ENCODE data around the gene MYRIP. TPM values are rescaled to one million over a fixed set of nuclear protein-coding genes. Genes with fewer than 3 reads are reported as not detected.
"Not testable (repeated sequence)": the region's sequence is repeated elsewhere in the genome, so short reads cannot be mapped to it uniquely, and the experiment has no call there.

The MYRIP gene
- total and polyA plus RNA-seq, 4 experiments from 2014 or later, result not detected

DNA sequence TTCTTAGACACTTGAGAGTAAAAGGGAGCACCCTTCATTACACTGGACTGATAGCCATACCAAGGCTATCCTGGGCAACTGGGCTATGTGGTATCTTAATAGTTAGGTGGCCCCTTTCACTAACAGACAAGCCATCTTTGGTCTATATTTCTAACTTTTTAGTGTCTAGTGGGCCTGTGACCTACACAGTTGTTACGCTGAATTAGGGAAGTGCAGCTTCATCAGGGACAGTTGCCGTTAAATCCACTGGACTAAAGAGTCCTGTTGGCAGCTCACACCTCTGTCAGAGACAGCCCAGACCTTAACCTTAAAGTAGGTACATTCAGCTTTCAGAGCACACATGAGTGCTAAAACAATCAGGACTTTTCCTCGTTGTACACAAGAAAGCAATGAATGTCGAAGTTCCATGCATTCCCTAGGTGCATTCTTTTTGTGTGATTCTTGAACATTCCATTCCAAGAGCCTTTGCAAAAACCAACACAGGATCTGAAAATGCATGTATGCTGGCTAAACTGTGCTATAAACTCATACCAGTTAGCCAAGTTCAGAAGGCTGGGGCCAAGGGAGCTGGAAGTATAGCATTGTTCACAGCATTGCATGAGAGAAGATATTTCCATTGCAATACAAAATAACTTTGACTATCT is 269.9 kb downstream of the MYRIP start:
- H3K9me3 Mint-ChIP-seq, result peaks cover 0 to 5% (median 4%) of the 10 kb centered on the region in 8 donors
- no peaks in the 10 kb centered on the region for H3K4me1 ChIP-seq (ENCODE audit: insufficient read depth, low read length)
- ChIA-PET CTCF (ENCODE audit: partially characterized antibody) (no interaction called here), POLR2A (ENCODE audit: partially characterized antibody) (no interaction called here)
- H3K27ac ChIP-seq (ENCODE audit: low read depth, low read length), result no peak overlapping the region
- H3K4me3 ChIP-seq (ENCODE audit: low read length in 2 of 2), result no peak overlapping the region
- H3K27me3 ChIP-seq (ENCODE audit: insufficient read depth, low read length), result no peaks in the 10 kb centered on the region
- no peaks in the 10 kb centered on the region for H3K36me3 ChIP-seq (ENCODE audit: insufficient read depth, low read length)
- H3K4me1 Mint-ChIP-seq, result no peaks in the 10 kb centered on the region
- H3K9me3 ChIP-seq (ENCODE audit: control insufficient read depth in 1 of 2, low read length in 2 of 2), result no peaks in the 10 kb centered on the region
- no peak overlapping the region for H3K4me3 Mint-ChIP-seq
- peaks cover 0 to 4% of the 10 kb centered on the region in 2 donors for H3K27me3 Mint-ChIP-seq
- intact Hi-C loops (cut with micrococcal nuclease), result no loop called here
- H3K27ac Mint-ChIP-seq, result no peak overlapping the region
- no peak for DNase-seq
- H3K36me3 Mint-ChIP-seq, result no peaks in the 10 kb centered on the region

DNA sequence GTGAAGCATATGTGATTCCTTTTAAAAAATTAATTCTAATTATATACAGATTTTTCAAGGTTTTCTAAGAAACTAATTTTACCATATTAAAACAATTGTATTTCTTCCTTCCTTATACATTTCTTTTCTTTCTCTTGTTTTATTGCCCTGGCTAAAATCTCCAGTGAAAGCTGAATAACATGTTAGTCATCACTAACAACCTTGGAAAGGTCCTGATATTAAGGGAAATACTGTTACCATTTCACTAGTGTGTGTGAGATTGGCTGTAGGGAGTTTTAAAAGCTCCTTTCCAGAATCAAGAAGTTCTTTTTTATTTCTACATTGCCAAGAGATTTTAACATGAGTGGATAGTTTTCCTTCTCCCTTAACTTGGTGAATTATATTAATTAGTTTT is 270.4 kb downstream of the MYRIP start:
- Histone ChIP-seq H3K36me3 (ENCODE audit: insufficient read depth, low read length) (no peaks in the 10 kb centered on the region), H3K9me3 (ENCODE audit: control insufficient read depth in 1 of 2, low read length in 2 of 2) (no peaks in the 10 kb centered on the region), H3K27ac (ENCODE audit: low read depth, low read length) (no peak overlapping the region), H3K27me3 (ENCODE audit: insufficient read depth, low read length) (no peaks in the 10 kb centered on the region), H3K4me3 (ENCODE audit: low read length in 2 of 2) (no peak overlapping the region), H3K4me1 (ENCODE audit: insufficient read depth, low read length) (no peaks in the 10 kb centered on the region)
- intact Hi-C loops (cut with micrococcal nuclease), result no loop called here
- CTCF ChIA-PET (ENCODE audit: partially characterized antibody), result no interaction called here
- Mint-ChIP-seq H3K4me3 (no peak overlapping the region), H3K9me3 (peaks cover 0 to 5% (median 4%) of the 10 kb centered on the region in 8 donors), H3K4me1 (no peaks in the 10 kb centered on the region), H3K27ac (no peak overlapping the region), H3K27me3 (peaks cover 0 to 3% of the 10 kb centered on the region in 2 donors), H3K36me3 (no peaks in the 10 kb centered on the region)
- POLR2A ChIA-PET (ENCODE audit: partially characterized antibody), result no interaction called here
- DNase-seq, result no peak

- H3K27me3 ChIP-seq (ENCODE audit: insufficient read depth, low read length), result no peaks in the 10 kb centered on the region
- intact Hi-C loops (cut with micrococcal nuclease), result no loop called here
- DNase-seq, result no peak
- H3K27me3 Mint-ChIP-seq, result peaks cover 0 to 3% of the 10 kb centered on the region in 2 donors
- no peak overlapping the region for H3K27ac Mint-ChIP-seq
- H3K4me1 ChIP-seq (ENCODE audit: insufficient read depth, low read length), result no peaks in the 10 kb centered on the region
- no peak overlapping the region for H3K27ac ChIP-seq (ENCODE audit: low read depth, low read length)
- H3K36me3 ChIP-seq (ENCODE audit: insufficient read depth, low read length), result no peaks in the 10 kb centered on the region
- POLR2A ChIA-PET (ENCODE audit: partially characterized antibody), result no interaction called here
- H3K36me3 Mint-ChIP-seq, result no peaks in the 10 kb centered on the region
- H3K9me3 Mint-ChIP-seq, result peaks cover 0 to 5% (median 4%) of the 10 kb centered on the region in 8 donors
- CTCF ChIA-PET (ENCODE audit: partially characterized antibody), result no interaction called here
- H3K4me3 ChIP-seq (ENCODE audit: low read length in 2 of 2), result no peak overlapping the region
- H3K4me1 Mint-ChIP-seq, result no peaks in the 10 kb centered on the region
- H3K4me3 Mint-ChIP-seq, result no peak overlapping the region
- no peaks in the 10 kb centered on the region for H3K9me3 ChIP-seq (ENCODE audit: control insufficient read depth in 1 of 2, low read length in 2 of 2)
Observed at GRCh38 chr3:40083066-40083465, 273.7 kb downstream of the MYRIP start.

DNA sequence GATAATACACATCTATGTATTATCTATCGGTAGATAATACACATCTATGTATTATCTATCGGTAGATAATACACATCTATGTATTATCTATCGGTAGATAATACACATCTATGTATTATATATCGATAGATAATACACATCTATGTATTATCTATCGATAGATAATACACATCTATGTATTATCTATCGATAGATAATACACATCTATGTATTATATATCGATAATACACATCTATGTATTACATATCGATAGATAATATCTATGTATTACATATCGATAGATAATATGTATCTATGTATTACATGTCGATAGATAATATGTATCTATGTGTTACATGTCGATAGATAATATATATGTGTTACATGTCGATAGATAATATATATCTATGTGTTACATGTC is 275.0 kb downstream of the MYRIP start:
- H3K4me3 Mint-ChIP-seq; H3K27ac Mint-ChIP-seq; POLR2A ChIA-PET (ENCODE audit: partially characterized antibody); H3K27me3 ChIP-seq (ENCODE audit: insufficient read depth, low read length); DNase-seq; H3K36me3 Mint-ChIP-seq; H3K9me3 ChIP-seq (ENCODE audit: control insufficient read depth in 1 of 2, low read length in 2 of 2); H3K4me3 ChIP-seq (ENCODE audit: low read length in 2 of 2); intact Hi-C loops (cut with micrococcal nuclease); H3K27ac ChIP-seq (ENCODE audit: low read depth, low read length); H3K9me3 Mint-ChIP-seq; H3K27me3 Mint-ChIP-seq; H3K36me3 ChIP-seq (ENCODE audit: insufficient read depth, low read length); CTCF ChIA-PET (ENCODE audit: partially characterized antibody); H3K4me1 ChIP-seq (ENCODE audit: insufficient read depth, low read length); H3K4me1 Mint-ChIP-seq: not testable (repeated sequence)

DNA sequence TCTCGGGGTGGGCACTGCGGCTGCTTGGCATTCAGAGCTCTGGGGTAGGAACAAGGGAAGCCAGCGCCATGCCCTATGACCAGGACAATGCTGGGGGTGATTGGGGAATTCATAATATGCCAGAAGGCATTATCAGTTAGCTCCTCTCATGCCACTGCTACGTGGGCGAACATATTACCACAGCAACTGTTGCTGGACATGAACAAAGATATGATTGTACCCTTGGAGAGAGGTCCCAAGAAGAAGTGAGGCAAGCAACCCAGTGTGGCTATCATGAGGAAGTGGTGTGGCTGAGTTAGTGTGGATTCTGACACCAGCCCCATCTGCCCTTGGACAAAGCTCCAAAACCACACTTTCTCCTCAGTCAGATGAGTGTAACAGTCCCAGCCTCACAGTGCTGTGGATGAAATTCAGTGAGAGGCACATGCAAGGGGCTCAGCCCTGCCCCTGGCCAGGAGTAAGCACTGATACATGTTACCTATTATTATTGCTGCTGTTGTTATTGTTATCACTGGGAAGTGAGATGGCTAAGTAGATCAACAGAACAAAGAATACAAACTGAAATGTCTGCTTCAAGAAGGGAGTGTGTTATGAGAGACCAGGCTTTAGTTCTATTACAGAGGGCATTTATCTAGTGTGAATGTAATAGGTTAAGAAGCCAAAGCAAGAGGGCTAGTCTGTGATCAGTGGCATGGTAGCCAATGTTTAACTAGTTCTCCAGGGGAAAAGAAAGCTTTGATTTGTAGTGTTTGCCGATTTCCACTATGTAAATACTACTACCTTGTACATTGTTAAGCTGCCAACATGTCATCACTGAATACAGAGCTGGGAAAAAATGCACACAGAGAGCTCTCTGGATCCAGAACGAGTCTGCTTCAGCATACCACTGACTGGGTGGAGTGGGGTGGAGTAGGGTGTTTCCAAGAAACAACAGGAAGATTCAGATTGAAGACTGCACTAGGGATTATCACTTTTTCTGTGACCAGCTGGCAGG is 277.8 kb downstream of the MYRIP start:
- POLR2A ChIA-PET (ENCODE audit: partially characterized antibody), result no interaction called here
- intact Hi-C loops (cut with micrococcal nuclease), result no loop called here
- no peaks in the 10 kb centered on the region for H3K36me3 ChIP-seq (ENCODE audit: insufficient read depth, low read length)

GRCh38 chr3:40088527-40089170 is 279.2 kb downstream of the MYRIP start:
- H3K9me3 ChIP-seq (ENCODE audit: control insufficient read depth in 1 of 2, low read length in 2 of 2), result no peaks in the 10 kb centered on the region
- Mint-ChIP-seq H3K4me3 (no peak overlapping the region), H3K9me3 (no peaks in the 10 kb centered on the region), H3K36me3 (no peaks in the 10 kb centered on the region), H3K4me1 (no peaks in the 10 kb centered on the region), H3K27me3 (no peaks in the 10 kb centered on the region), H3K27ac (no peak overlapping the region)
- intact Hi-C loops (cut with micrococcal nuclease), result no loop called here
- no peak overlapping the region for H3K4me3 ChIP-seq (ENCODE audit: low read length in 2 of 2)
- no peaks in the 10 kb centered on the region for H3K27me3 ChIP-seq (ENCODE audit: insufficient read depth, low read length)
- no peak for DNase-seq
- H3K27ac ChIP-seq (ENCODE audit: low read depth, low read length), result no peak overlapping the region
- H3K36me3 ChIP-seq (ENCODE audit: insufficient read depth, low read length), result no peaks in the 10 kb centered on the region
- H3K4me1 ChIP-seq (ENCODE audit: insufficient read depth, low read length), result no peaks in the 10 kb centered on the region
- POLR2A ChIA-PET (ENCODE audit: partially characterized antibody), result no interaction called here
- CTCF ChIA-PET (ENCODE audit: partially characterized antibody), result no interaction called here

More for the DNA sequence above, 277.8 kb downstream of the MYRIP start:
- H3K27me3 Mint-ChIP-seq, result no peaks in the 10 kb centered on the region
- no peaks in the 10 kb centered on the region for H3K9me3 ChIP-seq (ENCODE audit: control insufficient read depth in 1 of 2, low read length in 2 of 2)
- H3K9me3 Mint-ChIP-seq, result peaks cover 0 to 4% (median 0%) of the 10 kb centered on the region in 8 donors
- H3K4me3 Mint-ChIP-seq, result no peak overlapping the region
- no peaks in the 10 kb centered on the region for H3K27me3 ChIP-seq (ENCODE audit: insufficient read depth, low read length)
- H3K27ac Mint-ChIP-seq, result no peak overlapping the region
- CTCF ChIA-PET (ENCODE audit: partially characterized antibody), result no interaction called here
- DNase-seq, result no peak
- no peaks in the 10 kb centered on the region for H3K36me3 Mint-ChIP-seq
- no peaks in the 10 kb centered on the region for H3K4me1 Mint-ChIP-seq
- no peaks in the 10 kb centered on the region for H3K4me1 ChIP-seq (ENCODE audit: insufficient read depth, low read length)
- H3K4me3 ChIP-seq (ENCODE audit: low read length in 2 of 2), result no peak overlapping the region
- H3K27ac ChIP-seq (ENCODE audit: low read depth, low read length), result no peak overlapping the region

DNA sequence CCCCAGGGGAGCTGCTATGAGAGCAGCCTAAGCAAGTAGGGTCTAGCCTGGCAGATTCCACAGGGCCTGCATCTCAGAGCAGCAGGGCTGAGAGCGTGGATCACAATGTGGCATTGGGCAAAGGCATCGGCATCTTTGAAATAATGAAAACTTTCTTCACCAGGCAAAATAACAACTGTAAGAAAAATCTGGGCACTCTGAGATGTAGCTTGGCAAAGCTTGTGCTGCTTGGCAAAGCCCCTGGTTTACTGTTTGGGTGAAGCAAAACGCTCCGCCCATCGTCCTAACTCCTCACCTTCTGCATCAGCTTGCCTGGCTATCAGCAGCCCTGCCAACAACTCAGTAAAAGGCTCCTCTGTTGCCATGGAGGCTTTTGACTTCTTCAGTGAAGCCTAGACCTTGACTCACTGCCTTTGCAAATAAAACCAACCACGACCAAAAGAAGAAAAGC is 287.3 kb downstream of the MYRIP start:
- Histone ChIP-seq H3K4me3 (ENCODE audit: low read length in 2 of 2) (no peak overlapping the region), H3K27me3 (ENCODE audit: insufficient read depth, low read length) (no peaks in the 10 kb centered on the region), H3K27ac (ENCODE audit: low read depth, low read length) (no peak overlapping the region), H3K36me3 (ENCODE audit: insufficient read depth, low read length) (no peaks in the 10 kb centered on the region), H3K9me3 (ENCODE audit: control insufficient read depth in 1 of 2, low read length in 2 of 2) (no peaks in the 10 kb centered on the region), H3K4me1 (ENCODE audit: insufficient read depth, low read length) (no peaks in the 10 kb centered on the region)
- no peak for DNase-seq
- Mint-ChIP-seq H3K27ac (no peak overlapping the region), H3K36me3 (no peaks in the 10 kb centered on the region), H3K4me1 (no peaks in the 10 kb centered on the region), H3K4me3 (no peak overlapping the region), H3K27me3 (peaks cover 9% of the 10 kb centered on the region in 2 donors), H3K9me3 (peaks cover 0 to 8% (median 5%) of the 10 kb centered on the region in 8 donors)
- intact Hi-C loops (cut with micrococcal nuclease), result no loop called here
- CTCF ChIA-PET (ENCODE audit: partially characterized antibody), result no interaction called here
- POLR2A ChIA-PET (ENCODE audit: partially characterized antibody), result no interaction called here

Measured in CD4-positive, alpha-beta memory T cell (primary cell).